Measurements from ENCODE around the gene AP3B1. TPM values are rescaled to one million over a fixed set of nuclear protein-coding genes. Genes with fewer than 3 reads are reported as not detected.

AP3B1 gene
- total RNA-seq, 1 donor: 77.4 TPM

- Histone ChIP-seq H2AFZ (ENCODE audit: low read length) (no peak overlapping the region), H3K4me2 (ENCODE audit: insufficient read depth, low read length) (no peak overlapping the region), H3K4me1 (ENCODE audit: insufficient read depth, low read length) (no peaks in the 10 kb centered on the region), H3K27me3 (ENCODE audit: insufficient read depth, low read length) (no peaks in the 10 kb centered on the region), H3K9me3 (ENCODE audit: low read depth, low read length) (no peaks in the 10 kb centered on the region), H3K4me3 (ENCODE audit: insufficient read depth, low read length) (no peak overlapping the region), H3K79me2 (ENCODE audit: insufficient read depth, low read length) (no peaks in the 10 kb centered on the region), H3K36me3 (ENCODE audit: insufficient read depth, low read length) (no peaks in the 10 kb centered on the region), H3K27ac (ENCODE audit: low read depth, low read length) (no peak overlapping the region), H4K20me1 (ENCODE audit: insufficient read depth, low read length) (no peaks in the 10 kb centered on the region)
- no peak for DNase-seq (ENCODE audit: insufficient read length, low spot score, missing footprints)
- no peak for TF ChIP-seq CTCF (IDR thresholded peaks at IDR 0.05; ENCODE audit: extremely low read depth, low read depth, low read length)
These were observed 301.2 kb downstream of the AP3B1 start for GRCh38 chr5:77993141-77993854.

- DNase-seq (ENCODE audit: insufficient read length, low spot score, missing footprints): no peak
- H3K4me2 ChIP-seq (ENCODE audit: insufficient read depth, low read length): no peak overlapping the region
- no peaks in the 10 kb centered on the region for H3K36me3 ChIP-seq (ENCODE audit: insufficient read depth, low read length)
- no peak for TF ChIP-seq CTCF (IDR thresholded peaks at IDR 0.05; ENCODE audit: extremely low read depth, low read depth, low read length)
- no peaks in the 10 kb centered on the region for H3K9me3 ChIP-seq (ENCODE audit: low read depth, low read length)
- no peak overlapping the region for H3K27ac ChIP-seq (ENCODE audit: low read depth, low read length)
- H3K4me3 ChIP-seq (ENCODE audit: insufficient read depth, low read length): no peak overlapping the region
- no peaks in the 10 kb centered on the region for H4K20me1 ChIP-seq (ENCODE audit: insufficient read depth, low read length)
- no peaks in the 10 kb centered on the region for H3K79me2 ChIP-seq (ENCODE audit: insufficient read depth, low read length)
- H2AFZ ChIP-seq (ENCODE audit: low read length): no peak overlapping the region
- no peaks in the 10 kb centered on the region for H3K27me3 ChIP-seq (ENCODE audit: insufficient read depth, low read length)
- no peaks in the 10 kb centered on the region for H3K4me1 ChIP-seq (ENCODE audit: insufficient read depth, low read length)
These were observed 303.4 kb downstream of the AP3B1 start for GRCh38 chr5:77991084-77991483.

- Histone ChIP-seq H3K79me2 (ENCODE audit: insufficient read depth, low read length) (no peaks in the 10 kb centered on the region), H3K27me3 (ENCODE audit: insufficient read depth, low read length) (no peaks in the 10 kb centered on the region), H3K27ac (ENCODE audit: low read depth, low read length) (no peak overlapping the region), H3K4me1 (ENCODE audit: insufficient read depth, low read length) (no peaks in the 10 kb centered on the region), H3K9me3 (ENCODE audit: low read depth, low read length) (no peaks in the 10 kb centered on the region), H4K20me1 (ENCODE audit: insufficient read depth, low read length) (no peaks in the 10 kb centered on the region), H3K36me3 (ENCODE audit: insufficient read depth, low read length) (no peaks in the 10 kb centered on the region), H3K4me3 (ENCODE audit: insufficient read depth, low read length) (no peak overlapping the region), H2AFZ (ENCODE audit: low read length) (no peak overlapping the region), H3K4me2 (ENCODE audit: insufficient read depth, low read length) (no peak overlapping the region)
- TF ChIP-seq CTCF (IDR thresholded peaks at IDR 0.05; ENCODE audit: extremely low read depth, low read depth, low read length): no peak
- DNase-seq (ENCODE audit: insufficient read length, low spot score, missing footprints): no peak
These were observed 304.5 kb downstream of the AP3B1 start for GRCh38 chr5:77990020-77990419.

GRCh38 chr5:77987988-77988387 lies 306.5 kb downstream of the AP3B1 start:
- Histone ChIP-seq H3K9me3 (ENCODE audit: low read depth, low read length) (no peaks in the 10 kb centered on the region), H3K4me3 (ENCODE audit: insufficient read depth, low read length) (no peak overlapping the region), H3K4me1 (ENCODE audit: insufficient read depth, low read length) (no peaks in the 10 kb centered on the region), H3K27me3 (ENCODE audit: insufficient read depth, low read length) (no peaks in the 10 kb centered on the region), H3K27ac (ENCODE audit: low read depth, low read length) (no peak overlapping the region), H4K20me1 (ENCODE audit: insufficient read depth, low read length) (no peaks in the 10 kb centered on the region), H3K4me2 (ENCODE audit: insufficient read depth, low read length) (no peak overlapping the region), H3K36me3 (ENCODE audit: insufficient read depth, low read length) (no peaks in the 10 kb centered on the region), H2AFZ (ENCODE audit: low read length) (no peak overlapping the region), H3K79me2 (ENCODE audit: insufficient read depth, low read length) (no peaks in the 10 kb centered on the region)
- no peak for TF ChIP-seq CTCF (IDR thresholded peaks at IDR 0.05; ENCODE audit: extremely low read depth, low read depth, low read length)
- no peak for DNase-seq (ENCODE audit: insufficient read length, low spot score, missing footprints)

All from osteoblast (primary cell).